GM21381 (cell line): ENCODE results near the gene HDAC7.
"Not testable (repeated sequence)": the region's sequence is repeated elsewhere in the genome, so short reads cannot be mapped to it uniquely, and the experiment has no call there.

Experiments used
- ATAC-seq: cut with Tn5 transposase; IDR thresholded peaks from one replicate; pipeline ENCODE4 v1.9.1; 2021; ENCODE audit warnings: mild to moderate bottlenecking, moderate library complexity; ENCODE audit not compliant: unreplicated experiment

The HDAC7 gene

GRCh38 chr12:47850153-47851084, 30.7 kb upstream of the HDAC7 start:
- ATAC-seq, result no peak

GRCh38 chr12:47849261-47849660, 29.6 kb upstream of the HDAC7 start:
- ATAC-seq, result no peak

GRCh38 chr12:47848853-47849252, 29.1 kb upstream of the HDAC7 start:
- no peak for ATAC-seq

- ATAC-seq, result no peak
Observed at GRCh38 chr12:47846294-47846996, 26.7 kb upstream of the HDAC7 start.

GRCh38 chr12:47845081-47845480, 25.4 kb upstream of the HDAC7 start:
- no peak for ATAC-seq

GRCh38 chr12:47844264-47845019, 24.7 kb upstream of the HDAC7 start:
- ATAC-seq, result no peak

GRCh38 chr12:47843226-47843980, 23.7 kb upstream of the HDAC7 start:
- ATAC-seq, result no peak

GRCh38 chr12:47842543-47842942, 22.8 kb upstream of the HDAC7 start:
- ATAC-seq, result not testable (repeated sequence)

- ATAC-seq, result no peak
Observed at GRCh38 chr12:47841910-47842309, 22.2 kb upstream of the HDAC7 start.

GRCh38 chr12:47841501-47841900, 21.8 kb upstream of the HDAC7 start:
- no peak for ATAC-seq

- no peak for ATAC-seq
Observed at GRCh38 chr12:47840571-47840970, 20.9 kb upstream of the HDAC7 start.

- no peak for ATAC-seq
Observed at GRCh38 chr12:47839214-47839876, 19.6 kb upstream of the HDAC7 start.

GRCh38 chr12:47838286-47838931, 18.7 kb upstream of the HDAC7 start:
- no peak for ATAC-seq

- no peak for ATAC-seq
Observed at GRCh38 chr12:47837190-47838171, 17.8 kb upstream of the HDAC7 start.

GRCh38 chr12:47835831-47836155, 16.1 kb upstream of the HDAC7 start:
- ATAC-seq, result no peak

- ATAC-seq, result no peak
Observed at GRCh38 chr12:47835006-47835830, 15.5 kb upstream of the HDAC7 start.

- ATAC-seq, result no peak
Observed at GRCh38 chr12:47834199-47834903, 14.6 kb upstream of the HDAC7 start.
